GM18907 (cell line): ENCODE data around the gene CTNND2.
A peak's percentile ranks its signal among the peaks of the same experiment; 100 is the strongest.
"Not testable (repeated sequence)": the region's sequence is repeated elsewhere in the genome, so short reads cannot be mapped to it uniquely, and the experiment has no call there.

Experiments used
- ATAC-seq: cut with Tn5 transposase; IDR thresholded peaks from one replicate; pipeline ENCODE4 v1.9.1; 2021; ENCODE audit warnings: mild to moderate bottlenecking, moderate library complexity; ENCODE audit not compliant: unreplicated experiment

CTNND2 gene

GRCh38 chr5:11346336-11346735 lies 557.9 kb downstream of the CTNND2 start:
- ATAC-seq = no peak

GRCh38 chr5:11335881-11336760 lies 568.1 kb downstream of the CTNND2 start:
- ATAC-seq = no peak

- ATAC-seq = no peak
Observed at GRCh38 chr5:11334404-11334803, 569.8 kb downstream of the CTNND2 start.

GRCh38 chr5:11329679-11330078 lies 574.6 kb downstream of the CTNND2 start:
- ATAC-seq = no peak

- ATAC-seq = no peak
Observed at GRCh38 chr5:11324521-11325289, 579.5 kb downstream of the CTNND2 start.

- no peak for ATAC-seq
Observed at GRCh38 chr5:11323761-11324160, 580.5 kb downstream of the CTNND2 start.

GRCh38 chr5:11322133-11322532 lies 582.1 kb downstream of the CTNND2 start:
- ATAC-seq = peak; percentile 66

- ATAC-seq = no peak
Observed at GRCh38 chr5:11319836-11320580, 584.2 kb downstream of the CTNND2 start.

GRCh38 chr5:11313694-11314093 lies 590.6 kb downstream of the CTNND2 start:
- not testable (repeated sequence) for ATAC-seq

- ATAC-seq = no peak
Observed at GRCh38 chr5:11311731-11312130, 592.5 kb downstream of the CTNND2 start.

GRCh38 chr5:11311272-11311671 lies 593.0 kb downstream of the CTNND2 start:
- ATAC-seq = no peak

- ATAC-seq = no peak
Observed at GRCh38 chr5:11310158-11310557, 594.1 kb downstream of the CTNND2 start.

GRCh38 chr5:11306365-11306764 lies 597.9 kb downstream of the CTNND2 start:
- ATAC-seq = no peak

- ATAC-seq = no peak
Observed at GRCh38 chr5:11305245-11305644, 599.0 kb downstream of the CTNND2 start.

GRCh38 chr5:11304641-11305040 lies 599.6 kb downstream of the CTNND2 start:
- no peak for ATAC-seq

- ATAC-seq = no peak
Observed at GRCh38 chr5:11302663-11303062, 601.6 kb downstream of the CTNND2 start.

- no peak for ATAC-seq
Observed at GRCh38 chr5:11301171-11301570, 603.1 kb downstream of the CTNND2 start.

- no peak for ATAC-seq
Observed at GRCh38 chr5:11300736-11301135, 603.5 kb downstream of the CTNND2 start.

GRCh38 chr5:11298877-11299276 lies 605.4 kb downstream of the CTNND2 start:
- ATAC-seq = no peak

GRCh38 chr5:11293523-11293922 lies 610.7 kb downstream of the CTNND2 start:
- no peak for ATAC-seq

- no peak for ATAC-seq
Observed at GRCh38 chr5:11292648-11293356, 611.4 kb downstream of the CTNND2 start.
